WTC11 (cell line): Measurements from ENCODE around the gene RHOT1.

Experiments
- SP1 ChIP-seq: sonication (generic); formaldehyde crosslinking; conservative IDR thresholded peaks from 2 replicates; pipeline ENCODE4 v1.8.1; 2022; ENCODE audit warnings: missing genetic modification reagents
- TF ChIP-seq, protein P1 (sequence below): fragments of 200-600 bp; IDR thresholded peaks from 2 replicates; pipeline ENCODE4 v1.8.0; 2022; ENCODE audit warnings: antibody characterized with exemption

DNA sequence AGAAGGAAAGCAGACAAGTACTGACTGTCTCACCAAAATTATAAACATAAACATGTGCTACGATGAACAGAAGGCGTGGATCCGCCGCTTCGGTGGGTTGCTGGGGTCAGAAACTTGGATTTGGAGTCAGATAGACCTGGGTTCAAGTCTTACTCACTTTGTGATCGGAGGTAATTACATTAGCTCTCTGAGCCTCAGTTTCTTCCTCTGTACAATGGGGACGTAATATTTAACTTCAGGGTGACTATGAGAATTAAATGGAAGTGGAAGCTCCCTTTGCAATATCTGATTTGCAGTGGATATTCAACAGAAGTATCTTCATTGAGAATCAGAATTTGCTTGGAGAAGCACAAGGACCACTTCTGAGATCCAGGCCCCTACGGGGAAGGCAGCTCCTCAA, 129.5 kb downstream of the RHOT1 start:
- no peak for TF ChIP-seq SP1
- TF ChIP-seq, protein P1, sequence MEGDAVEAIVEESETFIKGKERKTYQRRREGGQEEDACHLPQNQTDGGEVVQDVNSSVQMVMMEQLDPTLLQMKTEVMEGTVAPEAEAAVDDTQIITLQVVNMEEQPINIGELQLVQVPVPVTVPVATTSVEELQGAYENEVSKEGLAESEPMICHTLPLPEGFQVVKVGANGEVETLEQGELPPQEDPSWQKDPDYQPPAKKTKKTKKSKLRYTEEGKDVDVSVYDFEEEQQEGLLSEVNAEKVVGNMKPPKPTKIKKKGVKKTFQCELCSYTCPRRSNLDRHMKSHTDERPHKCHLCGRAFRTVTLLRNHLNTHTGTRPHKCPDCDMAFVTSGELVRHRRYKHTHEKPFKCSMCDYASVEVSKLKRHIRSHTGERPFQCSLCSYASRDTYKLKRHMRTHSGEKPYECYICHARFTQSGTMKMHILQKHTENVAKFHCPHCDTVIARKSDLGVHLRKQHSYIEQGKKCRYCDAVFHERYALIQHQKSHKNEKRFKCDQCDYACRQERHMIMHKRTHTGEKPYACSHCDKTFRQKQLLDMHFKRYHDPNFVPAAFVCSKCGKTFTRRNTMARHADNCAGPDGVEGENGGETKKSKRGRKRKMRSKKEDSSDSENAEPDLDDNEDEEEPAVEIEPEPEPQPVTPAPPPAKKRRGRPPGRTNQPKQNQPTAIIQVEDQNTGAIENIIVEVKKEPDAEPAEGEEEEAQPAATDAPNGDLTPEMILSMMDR, result no peak
